Measurements from ENCODE around the gene COQ2. TPM values are rescaled to one million over a fixed set of nuclear protein-coding genes. Genes with fewer than 3 reads are reported as not detected.

The COQ2 gene
- total and polyA plus RNA-seq, 2 of the 13 experiments (the other 11 are each of a cell fraction or from before 2014, with no cell fraction given), result 10.1 to 17.3 TPM

DNA sequence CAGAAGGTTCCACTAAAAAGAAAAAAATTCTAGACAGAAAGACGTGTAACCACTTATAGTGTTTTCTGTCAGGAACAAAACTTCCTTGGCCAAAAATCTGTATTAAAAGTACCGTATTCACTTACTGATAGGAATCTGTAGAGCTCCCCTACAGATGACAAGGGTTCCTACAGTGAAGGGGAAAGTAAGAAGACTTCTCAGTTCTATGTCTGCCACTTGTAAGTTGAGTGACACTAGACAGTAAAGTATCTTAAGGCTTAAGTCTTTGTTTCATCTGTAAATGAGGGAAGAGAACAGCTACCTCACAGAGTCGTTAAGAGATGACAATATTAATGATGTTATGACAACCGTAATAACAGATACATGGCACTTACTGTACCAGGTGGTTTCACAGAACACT is 3.3 kb downstream of the COQ2 start:
- no peak overlapping the region for H3K4me2 ChIP-seq (ENCODE audit: low read depth, low read length)
- no peaks in the 10 kb centered on the region for H3K9me3 ChIP-seq (ENCODE audit: low read length)
- H3K27ac ChIP-seq (ENCODE audit: extremely low read length, insufficient read depth, low read length), result no peak overlapping the region
- in situ Hi-C loops (cut with HindIII; ENCODE audit: extremely low pct_ligation_motif_present, low pct_unique_long_range_greater_than_20kb), result no loop called here
- no peaks in the 10 kb centered on the region for H3K27me3 ChIP-seq (ENCODE audit: control insufficient read depth in 1 of 2, insufficient read depth in 2 of 2, low read length in 2 of 2)
- BruUV-seq (replicated peaks), result no TSS peak
- H3K79me2 ChIP-seq (ENCODE audit: insufficient read depth, low read length), result peaks cover 4% of the 10 kb centered on the region
- no peak for FAIRE-seq
- ChIA-PET POLR2A (no interaction called here), CTCF (ENCODE audit: low intra/inter-chr PET ratio, low total read pairs) (interaction anchor here (2.0 kb wide), 1 partner anchor 208 kb away, joined by 12 read pairs; no protein-coding TSS in a partner anchor)
- no peak overlapping the region for H3K9ac ChIP-seq (ENCODE audit: insufficient read depth, low read depth, low read length)
- intact Hi-C loops (cut with micrococcal nuclease; ENCODE audit: unreplicated experiment), result loop anchor here (5.0 to 10.0 kb wide), 3 partner anchors 173 to 397 kb away; partner anchors contain the start of genes HELQ and MRPS18C
- H3K4me1 ChIP-seq (ENCODE audit: insufficient read depth, low read length), result peaks cover 47% of the 10 kb centered on the region
- H3K4me3 ChIP-seq (replicated peaks in 1 of 3; ENCODE audit: insufficient read depth in 1 of 3, low read depth in 2 of 3, low read length in 3 of 3), result no peak overlapping the region
- TF ChIP-seq ZNF124 (CRISPR knock-in tag; IDR thresholded peaks at IDR 0.05) (no peak), ZIK1 (CRISPR knock-in tag; IDR thresholded peaks at IDR 0.05; ENCODE audit: borderline replicate concordance, low read depth) (no peak), SRSF4 (IDR thresholded peaks at IDR 0.05; ENCODE audit: low read depth, low read length, poor library complexity, severe bottlenecking) (no peak), POLR2G (IDR thresholded peaks at IDR 0.05; ENCODE audit: low read depth, low read length) (no peak), ZNF143 (CRISPR knock-in tag; IDR thresholded peaks at IDR 0.05) (no peak), AHR (CRISPR knock-in tag; IDR thresholded peaks at IDR 0.05) (no peak), SNRNP70 (IDR thresholded peaks at IDR 0.05; ENCODE audit: low read depth, low read length) (no peak), PLRG1 (conservative IDR thresholded peaks at IDR 0.05) (no peak), ZNF205 (CRISPR knock-in tag; IDR thresholded peaks at IDR 0.05) (no peak)
- TF ChIP-seq, protein P1, sequence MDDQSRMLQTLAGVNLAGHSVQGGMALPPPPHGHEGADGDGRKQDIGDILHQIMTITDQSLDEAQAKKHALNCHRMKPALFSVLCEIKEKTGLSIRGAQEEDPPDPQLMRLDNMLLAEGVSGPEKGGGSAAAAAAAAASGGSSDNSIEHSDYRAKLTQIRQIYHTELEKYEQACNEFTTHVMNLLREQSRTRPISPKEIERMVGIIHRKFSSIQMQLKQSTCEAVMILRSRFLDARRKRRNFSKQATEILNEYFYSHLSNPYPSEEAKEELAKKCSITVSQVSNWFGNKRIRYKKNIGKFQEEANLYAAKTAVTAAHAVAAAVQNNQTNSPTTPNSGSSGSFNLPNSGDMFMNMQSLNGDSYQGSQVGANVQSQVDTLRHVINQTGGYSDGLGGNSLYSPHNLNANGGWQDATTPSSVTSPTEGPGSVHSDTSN (CRISPR knock-in tag; IDR thresholded peaks at IDR 0.05; ENCODE audit: borderline replicate concordance), result no peak
- TF ChIP-seq, protein P2, sequence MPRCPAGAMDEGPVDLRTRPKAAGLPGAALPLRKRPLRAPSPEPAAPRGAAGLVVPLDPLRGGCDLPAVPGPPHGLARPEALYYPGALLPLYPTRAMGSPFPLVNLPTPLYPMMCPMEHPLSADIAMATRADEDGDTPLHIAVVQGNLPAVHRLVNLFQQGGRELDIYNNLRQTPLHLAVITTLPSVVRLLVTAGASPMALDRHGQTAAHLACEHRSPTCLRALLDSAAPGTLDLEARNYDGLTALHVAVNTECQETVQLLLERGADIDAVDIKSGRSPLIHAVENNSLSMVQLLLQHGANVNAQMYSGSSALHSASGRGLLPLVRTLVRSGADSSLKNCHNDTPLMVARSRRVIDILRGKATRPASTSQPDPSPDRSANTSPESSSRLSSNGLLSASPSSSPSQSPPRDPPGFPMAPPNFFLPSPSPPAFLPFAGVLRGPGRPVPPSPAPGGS (CRISPR knock-in tag; IDR thresholded peaks at IDR 0.05), result no peak
- TF ChIP-seq, protein P3, sequence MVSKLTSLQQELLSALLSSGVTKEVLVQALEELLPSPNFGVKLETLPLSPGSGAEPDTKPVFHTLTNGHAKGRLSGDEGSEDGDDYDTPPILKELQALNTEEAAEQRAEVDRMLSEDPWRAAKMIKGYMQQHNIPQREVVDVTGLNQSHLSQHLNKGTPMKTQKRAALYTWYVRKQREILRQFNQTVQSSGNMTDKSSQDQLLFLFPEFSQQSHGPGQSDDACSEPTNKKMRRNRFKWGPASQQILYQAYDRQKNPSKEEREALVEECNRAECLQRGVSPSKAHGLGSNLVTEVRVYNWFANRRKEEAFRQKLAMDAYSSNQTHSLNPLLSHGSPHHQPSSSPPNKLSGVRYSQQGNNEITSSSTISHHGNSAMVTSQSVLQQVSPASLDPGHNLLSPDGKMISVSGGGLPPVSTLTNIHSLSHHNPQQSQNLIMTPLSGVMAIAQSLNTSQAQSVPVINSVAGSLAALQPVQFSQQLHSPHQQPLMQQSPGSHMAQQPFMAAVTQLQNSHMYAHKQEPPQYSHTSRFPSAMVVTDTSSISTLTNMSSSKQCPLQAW (CRISPR knock-in tag; IDR thresholded peaks at IDR 0.05), result no peak
- no peak for ATAC-seq
- H2AFZ ChIP-seq (ENCODE audit: low read length), result no peak overlapping the region
- WGBS (ENCODE audit: low lambda C conversion rate), result 86% methylated on average over 4 of the region's 4 CpGs
- H3K36me3 ChIP-seq (replicated peaks in 1 of 2; ENCODE audit: control insufficient read depth in 1 of 2, insufficient read depth in 2 of 2, low read length in 2 of 2), result peaks cover 0 to 4% of the 10 kb centered on the region in 2 experiments; a peak in 2 of 5 replicates
- 0 out of 2 replicates have a peak, but pooled peaks cover 3% of the 10 kb centered on the region for H4K20me1 ChIP-seq (ENCODE audit: insufficient read depth, low read length)
- DNase-seq (ENCODE audit: low spot score), result no peak

Data from HepG2 (cell line).